OCI-LY3 (cell line): ENCODE measurements around the gene TREH.

ENCODE experiments used
- H2AFZ ChIP-seq: fragments of 200-600, 300-600 bp; shearing (Covaris generic); 2 replicates; pipeline ENCODE4 v1.6.0; 2014; ENCODE audit warnings: antibody characterized with exemption, low read depth, low read length
- H3K27ac ChIP-seq: fragments of 200-600, 300-600 bp; sonication (generic); 2 replicates; pipeline ENCODE4 v1.5.1; 2014; ENCODE audit warnings: mild to moderate bottlenecking, low read length, moderate library complexity, mixed read lengths
- H3K27me3 ChIP-seq: fragments of 200-600, 300-600 bp; sonication (generic); 2 replicates; pipeline ENCODE4 v1.6.1; 2014; ENCODE audit warnings: low read depth, low read length, mixed read lengths
- H3K36me3 ChIP-seq: fragments of 200-600, 300-600 bp; sonication (generic); replicated peaks from 2 replicates; pipeline ENCODE3; 2014; ENCODE audit warnings: low read depth, low read length, mixed read lengths
- H3K4me1 ChIP-seq: fragments of 300-600, 200-600 bp; sonication (generic); 2 replicates; pipeline ENCODE4 v1.6.1; 2014; ENCODE audit warnings: low read length, mixed read lengths
- H3K4me2 ChIP-seq: fragments of 200-600, 300-600 bp; sonication (generic); 2 replicates; pipeline ENCODE4 v1.6.1; 2014; ENCODE audit warnings: low read length, mixed read lengths
- H3K4me3 ChIP-seq: fragments of 300-600, 200-600 bp; sonication (generic); 2 replicates; pipeline ENCODE4 v1.5.1; 2014; ENCODE audit warnings: antibody characterized with exemption, mild to moderate bottlenecking, low read length, moderate library complexity
- H3K79me2 ChIP-seq: fragments of 300-600, 200-600 bp; shearing (Covaris generic); 2 replicates; pipeline ENCODE4 v1.6.1; 2014; ENCODE audit warnings: mild to moderate bottlenecking, low read length, mixed read lengths
- H3K9ac ChIP-seq: fragments of 300-600, 200-600 bp; shearing (Covaris generic); 2 replicates; pipeline ENCODE4 v1.6.0; 2014; ENCODE audit warnings: mild to moderate bottlenecking, low read length, moderate library complexity
- H3K9me3 ChIP-seq: fragments of 200-600, 300-600 bp; shearing (Covaris generic); 2 replicates; pipeline ENCODE4 v1.6.1; 2014; ENCODE audit warnings: low read length, mixed read lengths; ENCODE audit not compliant: insufficient read depth
- H4K20me1 ChIP-seq: fragments of 200-600, 300-600 bp; sonication (generic); 2 replicates; pipeline ENCODE4 v1.6.1; 2016; ENCODE audit warnings: low read length, mixed read lengths; ENCODE audit not compliant: insufficient read depth
- EZH2phosphoT487 ChIP-seq: fragments of 200-600 bp; shearing (Covaris generic); IDR thresholded peaks from 2 replicates; pipeline ENCODE4 v1.6.1; 2018; ENCODE audit warnings: antibody characterized with exemption, mixed run types, low read depth
- TF ChIP-seq, protein P1 (sequence below): fragments of 200-600, 300-600 bp; sonication (generic); IDR thresholded peaks from 2 replicates; pipeline ENCODE4 v1.5.1; 2014; ENCODE audit warnings: antibody characterized with exemption, low read length, low read depth

Gene TREH

DNA sequence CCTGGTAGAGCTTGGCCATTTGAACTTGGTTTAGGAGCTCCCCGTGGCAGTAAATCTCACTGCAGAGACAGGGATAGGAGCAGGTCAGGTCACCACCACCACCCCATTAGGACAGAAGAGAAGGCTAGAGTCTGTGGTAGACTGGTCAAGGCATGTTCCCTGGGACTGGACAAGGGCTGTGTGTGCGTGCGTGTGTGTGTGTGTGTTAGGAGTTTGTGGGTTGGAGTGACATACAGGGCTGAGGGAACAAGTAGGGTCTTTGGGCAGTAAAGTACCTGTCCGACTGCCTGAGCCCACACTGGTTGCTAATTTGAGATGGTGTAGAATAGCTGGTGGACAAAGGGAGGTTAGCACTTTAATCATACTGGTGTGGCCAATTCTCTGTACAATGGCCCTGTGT lies 16.1 kb downstream of the TREH start:
- no peak overlapping the region for H3K4me3 ChIP-seq
- no peak overlapping the region for H2AFZ ChIP-seq
- H3K27me3 ChIP-seq = peaks cover 12% of the 10 kb centered on the region
- TF ChIP-seq, protein P1, sequence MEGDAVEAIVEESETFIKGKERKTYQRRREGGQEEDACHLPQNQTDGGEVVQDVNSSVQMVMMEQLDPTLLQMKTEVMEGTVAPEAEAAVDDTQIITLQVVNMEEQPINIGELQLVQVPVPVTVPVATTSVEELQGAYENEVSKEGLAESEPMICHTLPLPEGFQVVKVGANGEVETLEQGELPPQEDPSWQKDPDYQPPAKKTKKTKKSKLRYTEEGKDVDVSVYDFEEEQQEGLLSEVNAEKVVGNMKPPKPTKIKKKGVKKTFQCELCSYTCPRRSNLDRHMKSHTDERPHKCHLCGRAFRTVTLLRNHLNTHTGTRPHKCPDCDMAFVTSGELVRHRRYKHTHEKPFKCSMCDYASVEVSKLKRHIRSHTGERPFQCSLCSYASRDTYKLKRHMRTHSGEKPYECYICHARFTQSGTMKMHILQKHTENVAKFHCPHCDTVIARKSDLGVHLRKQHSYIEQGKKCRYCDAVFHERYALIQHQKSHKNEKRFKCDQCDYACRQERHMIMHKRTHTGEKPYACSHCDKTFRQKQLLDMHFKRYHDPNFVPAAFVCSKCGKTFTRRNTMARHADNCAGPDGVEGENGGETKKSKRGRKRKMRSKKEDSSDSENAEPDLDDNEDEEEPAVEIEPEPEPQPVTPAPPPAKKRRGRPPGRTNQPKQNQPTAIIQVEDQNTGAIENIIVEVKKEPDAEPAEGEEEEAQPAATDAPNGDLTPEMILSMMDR = no peak
- no peak for TF ChIP-seq EZH2phosphoT487
- H3K4me1 ChIP-seq = no peaks in the 10 kb centered on the region
- no peaks in the 10 kb centered on the region for H3K36me3 ChIP-seq
- no peaks in the 10 kb centered on the region for H4K20me1 ChIP-seq
- H3K4me2 ChIP-seq = no peak overlapping the region
- H3K9me3 ChIP-seq = no peaks in the 10 kb centered on the region
- H3K79me2 ChIP-seq = no peaks in the 10 kb centered on the region
- no peak overlapping the region for H3K27ac ChIP-seq
- no peak overlapping the region for H3K9ac ChIP-seq

DNA sequence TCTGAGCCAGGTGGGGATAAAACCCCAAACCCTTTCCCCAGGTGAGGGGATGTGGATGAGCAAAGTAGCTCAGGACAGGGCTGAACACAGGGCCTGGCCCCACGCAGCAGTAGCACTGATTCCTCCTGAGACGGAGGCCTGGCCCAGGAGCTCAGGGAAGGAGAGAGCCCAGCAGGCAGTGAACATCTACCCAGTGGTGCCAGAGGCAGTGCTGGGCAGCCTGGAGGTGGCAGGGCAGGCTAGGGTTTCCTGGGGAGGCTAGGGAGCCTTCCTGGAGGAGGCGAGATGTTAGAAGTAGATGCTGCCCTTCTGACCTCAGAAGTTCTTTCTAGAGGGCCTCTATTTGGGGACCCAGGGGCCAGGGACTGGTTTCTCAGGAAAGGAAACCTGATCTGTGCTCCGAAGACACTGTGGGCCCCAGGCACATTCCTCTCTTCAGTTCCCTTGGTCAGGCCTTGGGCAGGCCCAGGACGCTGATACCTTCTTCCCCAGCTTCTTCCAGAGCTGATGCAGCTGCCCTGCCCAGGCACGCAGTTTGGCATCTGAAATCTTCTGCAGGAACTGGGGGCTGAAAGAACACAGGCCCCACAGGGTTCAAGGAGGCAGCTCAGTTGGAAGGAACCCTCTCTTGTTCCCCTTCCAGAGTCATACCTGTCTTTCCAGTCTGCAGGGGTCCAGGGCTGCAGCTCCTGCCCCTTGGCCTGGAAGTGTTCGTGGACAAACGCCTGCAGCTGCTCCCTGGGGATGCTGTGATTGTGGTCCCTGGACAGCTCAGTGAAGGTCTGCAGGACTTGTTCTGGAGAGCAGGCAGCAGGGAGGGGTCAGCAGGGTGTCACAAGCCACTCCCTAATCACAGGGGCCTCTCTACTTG lies 16.8 kb downstream of the TREH start:
- H3K9ac ChIP-seq = no peak overlapping the region
- no peak overlapping the region for H3K4me2 ChIP-seq
- TF ChIP-seq, protein P1 = no peak
- TF ChIP-seq EZH2phosphoT487 = no peak

DNA sequence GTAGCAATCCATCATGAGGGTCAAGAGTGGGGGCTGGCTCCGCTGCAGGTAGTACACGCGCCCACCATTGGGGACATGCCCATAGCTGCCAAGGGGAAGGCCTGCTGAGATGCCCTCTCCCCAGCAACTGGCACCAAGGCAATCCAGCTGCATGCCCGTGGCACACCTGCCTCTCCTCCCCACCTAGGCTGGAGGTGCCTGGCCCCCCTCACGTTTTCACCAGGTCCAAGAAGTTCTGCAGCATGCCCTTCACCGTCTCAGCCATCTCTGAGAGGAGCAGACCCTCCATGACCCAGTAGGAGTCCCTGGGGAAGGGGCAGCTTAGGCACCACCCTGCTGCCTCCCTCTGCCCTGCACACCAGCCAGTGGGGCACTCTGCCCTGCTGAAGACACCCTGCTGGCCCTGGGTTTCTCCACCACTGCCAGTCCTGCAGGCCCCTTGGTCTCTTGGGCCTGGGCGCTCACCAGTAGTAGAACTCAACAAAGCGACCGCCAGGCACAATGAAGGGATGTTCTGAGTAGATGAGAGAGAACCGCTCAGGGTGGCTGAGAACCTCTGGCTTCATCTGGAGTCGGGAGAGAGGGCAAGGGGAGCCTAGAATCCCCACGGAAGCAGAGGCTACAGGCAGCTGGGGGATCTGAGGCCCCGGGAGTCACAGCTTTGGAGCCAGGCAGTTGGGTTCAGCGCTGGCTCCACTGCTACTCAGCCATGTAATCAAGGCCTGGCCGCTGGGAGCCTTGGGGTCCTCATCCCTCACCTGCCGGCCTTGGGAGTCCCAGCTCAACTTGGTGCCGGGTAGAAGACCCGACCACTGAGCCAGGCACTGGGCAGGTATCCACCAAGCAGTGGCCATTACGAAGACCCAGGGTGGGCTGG lies 17.8 kb downstream of the TREH start:
- Histone ChIP-seq H3K36me3 (no peaks in the 10 kb centered on the region), H2AFZ (no peak overlapping the region), H3K4me1 (no peaks in the 10 kb centered on the region), H3K9ac (no peak overlapping the region), H3K27ac (no peak overlapping the region), H3K27me3 (peaks cover 12% of the 10 kb centered on the region), H3K9me3 (no peaks in the 10 kb centered on the region), H3K4me3 (no peak overlapping the region), H3K79me2 (no peaks in the 10 kb centered on the region), H3K4me2 (no peak overlapping the region), H4K20me1 (no peaks in the 10 kb centered on the region)
- TF ChIP-seq, protein P1 = no peak
- no peak for TF ChIP-seq EZH2phosphoT487

More for the DNA sequence above, 16.8 kb downstream of the TREH start:
- H4K20me1 ChIP-seq = no peaks in the 10 kb centered on the region
- no peak overlapping the region for H2AFZ ChIP-seq
- H3K4me3 ChIP-seq = no peak overlapping the region
- peaks cover 12% of the 10 kb centered on the region for H3K27me3 ChIP-seq
- no peaks in the 10 kb centered on the region for H3K79me2 ChIP-seq
- H3K36me3 ChIP-seq = no peaks in the 10 kb centered on the region
- H3K9me3 ChIP-seq = no peaks in the 10 kb centered on the region
- no peaks in the 10 kb centered on the region for H3K4me1 ChIP-seq
- H3K27ac ChIP-seq = no peak overlapping the region
